ENCODE measurements around the gene ZC3HAV1. TPM values are rescaled to one million over a fixed set of nuclear protein-coding genes. Genes with fewer than 3 reads are reported as not detected.

The ZC3HAV1 gene
- total and polyA plus RNA-seq, 9 of the 15 experiments (the other 6 are each of a cell fraction or from before 2014, with no cell fraction given) = 11.9 to 40.5 (median 23.9) TPM

DNA sequence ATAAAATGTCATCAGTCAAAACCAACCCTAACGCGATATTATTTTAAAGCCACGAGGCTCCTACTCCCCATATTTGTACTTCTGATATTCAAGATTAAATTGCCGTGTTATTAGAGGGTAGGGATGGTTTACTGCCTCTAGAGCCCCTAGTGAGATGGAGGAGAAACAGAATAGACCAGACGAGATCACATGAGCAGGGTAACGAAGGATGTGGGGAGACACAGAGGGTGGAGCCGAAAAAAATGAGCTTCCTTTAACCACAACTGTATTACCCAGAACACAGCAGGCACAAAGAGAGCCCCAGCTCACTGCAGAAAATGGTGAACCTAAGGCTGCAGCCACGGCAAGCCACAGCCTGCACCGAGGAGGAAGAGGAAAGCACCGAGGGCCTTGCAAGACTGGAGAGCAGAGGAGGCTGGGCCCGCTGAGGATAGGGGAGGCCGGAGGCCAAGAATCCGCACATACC lies 14.3 kb downstream of the ZC3HAV1 start:
- H2AFZ ChIP-seq (ENCODE audit: low read depth, low read length) = peak overlapping the region; percentile 3; the same call in 1 of the 2 replicates
- ATAC-seq = peak; percentile 53
- H3K27me3 ChIP-seq (ENCODE audit: control insufficient read depth in 2 of 2, insufficient read depth in 2 of 2, low read length in 2 of 2) = no peaks in the 10 kb centered on the region
- no peak overlapping the region for H3K4me3 ChIP-seq
- POLR2A ChIA-PET = interaction anchor here (0.5 to 2.9 kb wide), 12 partner anchors 8 to 1177 kb away, joined by 3 to 26 read pairs (median 4); partner anchors contain the start of gene ZC3HAV1
- BruUV-seq (replicated peaks) = no TSS peak
- H3K4me1 ChIP-seq (replicated peaks in 1 of 2; ENCODE audit: control insufficient read depth in 2 of 2, insufficient read depth in 2 of 2, low read length in 2 of 2) = peaks cover 30 to 41% of the 10 kb centered on the region in 2 experiments
- peak overlapping the region; percentile 43 for H3K4me2 ChIP-seq (ENCODE audit: insufficient read depth, low read length)
- peak overlapping the region in 1 of 2 experiments; percentile 69; a peak in 1 of 4 replicates for H3K9ac ChIP-seq (ENCODE audit: insufficient read depth in 1 of 2, low read depth in 2 of 2, low read length in 2 of 2)
- in situ Hi-C loops (cut with MboI) (no loop called here), intact Hi-C loops (cut with micrococcal nuclease) (no loop called here)
- peaks cover 20% of the 10 kb centered on the region for H4K20me1 ChIP-seq (replicated peaks; ENCODE audit: control insufficient read depth, insufficient read depth, low read length)
- 36% methylated on average over 13 of the region's 13 CpGs for WGBS (ENCODE audit: insufficient coverage, low coverage, missing lambda C conversion rate)
- peak overlapping the region; percentile 30; the same call in 2 of the 3 replicates for H3K27ac ChIP-seq (ENCODE audit: extremely low read depth, low read depth, low read length)
- CTCF ChIA-PET (ENCODE audit: low intra/inter-chr PET ratio) = interaction anchor here (0.6 kb wide), 1 partner anchor 132 kb away, joined by 3 read pairs; no protein-coding TSS in a partner anchor
- H3K79me2 ChIP-seq (ENCODE audit: control insufficient read depth, insufficient read depth, low read length) = peaks cover 70% of the 10 kb centered on the region
- H3K9me1 ChIP-seq (ENCODE audit: control insufficient read depth, insufficient read depth, low read length) = no peaks in the 10 kb centered on the region
- H3K9me3 ChIP-seq (replicated peaks; ENCODE audit: control insufficient read depth, insufficient read depth, low read depth, low read length) = no peaks in the 10 kb centered on the region
- no peak for FAIRE-seq
- peaks cover 36% of the 10 kb centered on the region for H3K36me3 ChIP-seq (ENCODE audit: control insufficient read depth, insufficient read depth, low read length)
- peak in 3 of 4 experiments; percentile 16 to 74 (median 64) for DNase-seq (ENCODE audit: extremely low read depth in 1 of 4, low spot score in 3 of 4)
- TF ChIP-seq RUNX1 (IDR thresholded peaks at IDR 0.05; ENCODE audit: low read depth) = no peak
- TF ChIP-seq, protein P1, sequence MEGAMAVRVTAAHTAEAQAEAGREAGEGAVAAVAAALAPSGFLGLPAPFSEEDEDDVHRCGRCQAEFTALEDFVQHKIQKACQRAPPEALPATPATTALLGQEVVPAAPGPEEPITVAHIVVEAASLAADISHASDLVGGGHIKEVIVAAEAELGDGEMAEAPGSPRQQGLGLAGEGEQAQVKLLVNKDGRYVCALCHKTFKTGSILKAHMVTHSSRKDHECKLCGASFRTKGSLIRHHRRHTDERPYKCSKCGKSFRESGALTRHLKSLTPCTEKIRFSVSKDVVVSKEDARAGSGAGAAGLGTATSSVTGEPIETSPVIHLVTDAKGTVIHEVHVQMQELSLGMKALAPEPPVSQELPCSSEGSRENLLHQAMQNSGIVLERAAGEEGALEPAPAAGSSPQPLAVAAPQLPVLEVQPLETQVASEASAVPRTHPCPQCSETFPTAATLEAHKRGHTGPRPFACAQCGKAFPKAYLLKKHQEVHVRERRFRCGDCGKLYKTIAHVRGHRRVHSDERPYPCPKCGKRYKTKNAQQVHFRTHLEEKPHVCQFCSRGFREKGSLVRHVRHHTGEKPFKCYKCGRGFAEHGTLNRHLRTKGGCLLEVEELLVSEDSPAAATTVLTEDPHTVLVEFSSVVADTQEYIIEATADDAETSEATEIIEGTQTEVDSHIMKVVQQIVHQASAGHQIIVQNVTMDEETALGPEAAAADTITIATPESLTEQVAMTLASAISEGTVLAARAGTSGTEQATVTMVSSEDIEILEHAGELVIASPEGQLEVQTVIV (CRISPR knock-in tag; IDR thresholded peaks at IDR 0.05; ENCODE audit: borderline replicate concordance) = no peak
- TF ChIP-seq ZC3H4 (CRISPR knock-in tag; IDR thresholded peaks at IDR 0.05; ENCODE audit: borderline replicate concordance) = no peak
- TF ChIP-seq KLF13 (tag; IDR thresholded peaks at IDR 0.05; ENCODE audit: borderline replicate concordance, low read depth) = no peak
- no peak for TF ChIP-seq SRSF7 (optimal IDR thresholded peaks at IDR 0.05; ENCODE audit: low read depth, low read length)
- TF ChIP-seq KAT8 (IDR thresholded peaks at IDR 0.05; ENCODE audit: low read depth) = no peak
- TF ChIP-seq, protein P2, sequence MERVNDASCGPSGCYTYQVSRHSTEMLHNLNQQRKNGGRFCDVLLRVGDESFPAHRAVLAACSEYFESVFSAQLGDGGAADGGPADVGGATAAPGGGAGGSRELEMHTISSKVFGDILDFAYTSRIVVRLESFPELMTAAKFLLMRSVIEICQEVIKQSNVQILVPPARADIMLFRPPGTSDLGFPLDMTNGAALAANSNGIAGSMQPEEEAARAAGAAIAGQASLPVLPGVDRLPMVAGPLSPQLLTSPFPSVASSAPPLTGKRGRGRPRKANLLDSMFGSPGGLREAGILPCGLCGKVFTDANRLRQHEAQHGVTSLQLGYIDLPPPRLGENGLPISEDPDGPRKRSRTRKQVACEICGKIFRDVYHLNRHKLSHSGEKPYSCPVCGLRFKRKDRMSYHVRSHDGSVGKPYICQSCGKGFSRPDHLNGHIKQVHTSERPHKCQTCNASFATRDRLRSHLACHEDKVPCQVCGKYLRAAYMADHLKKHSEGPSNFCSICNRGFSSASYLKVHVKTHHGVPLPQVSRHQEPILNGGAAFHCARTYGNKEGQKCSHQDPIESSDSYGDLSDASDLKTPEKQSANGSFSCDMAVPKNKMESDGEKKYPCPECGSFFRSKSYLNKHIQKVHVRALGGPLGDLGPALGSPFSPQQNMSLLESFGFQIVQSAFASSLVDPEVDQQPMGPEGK (CRISPR knock-in tag; IDR thresholded peaks at IDR 0.05; ENCODE audit: borderline replicate concordance) = no peak
- TF ChIP-seq ZNF766 (CRISPR knock-in tag; conservative IDR thresholded peaks at IDR 0.05) = 0 out of 2 replicates have a peak, but pooled peaks have one; percentile 37
- TF ChIP-seq PRMT5 (CRISPR knock-in tag; IDR thresholded peaks at IDR 0.05) = no peak
- TF ChIP-seq, protein P3, sequence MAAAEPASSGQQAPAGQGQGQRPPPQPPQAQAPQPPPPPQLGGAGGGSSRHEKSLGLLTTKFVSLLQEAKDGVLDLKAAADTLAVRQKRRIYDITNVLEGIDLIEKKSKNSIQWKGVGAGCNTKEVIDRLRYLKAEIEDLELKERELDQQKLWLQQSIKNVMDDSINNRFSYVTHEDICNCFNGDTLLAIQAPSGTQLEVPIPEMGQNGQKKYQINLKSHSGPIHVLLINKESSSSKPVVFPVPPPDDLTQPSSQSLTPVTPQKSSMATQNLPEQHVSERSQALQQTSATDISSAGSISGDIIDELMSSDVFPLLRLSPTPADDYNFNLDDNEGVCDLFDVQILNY (CRISPR knock-in tag; IDR thresholded peaks at IDR 0.05) = no peak
- TF ChIP-seq BHLHE40 (IDR thresholded peaks at IDR 0.05; ENCODE audit: low read length) = no peak
- TF ChIP-seq HDAC1 (IDR thresholded peaks at IDR 0.05) = 0 out of 4 replicates have a peak, but pooled peaks of 1 of the 2 experiments have one; percentile 20
- no peak for TF ChIP-seq GTF2F1 (IDR thresholded peaks at IDR 0.05; ENCODE audit: low read depth, low read length)
- TF ChIP-seq EP400 (IDR thresholded peaks at IDR 0.05) = no peak
- TF ChIP-seq SOX6 (IDR thresholded peaks at IDR 0.05) = peak; percentile 28; the same call in 1 of the 2 replicates
- TF ChIP-seq MAFF (IDR thresholded peaks at IDR 0.05; ENCODE audit: low read length) = no peak
- TF ChIP-seq ETV5 (CRISPR knock-in tag; IDR thresholded peaks at IDR 0.05; ENCODE audit: low read depth) = no peak
- no peak for TF ChIP-seq MIER1 (IDR thresholded peaks at IDR 0.05; ENCODE audit: low read depth)

Data from K562 (cell line).